Activated CD4-positive, alpha-beta memory T cell treated with anti-CD3 and anti-CD28 coated beads for 36 hours (primary cell): Measurements from ENCODE around the gene PLEKHM3. TPM values are rescaled to one million over a fixed set of nuclear protein-coding genes. Genes with fewer than 3 reads are reported as not detected.
"Not testable (repeated sequence)": the region's sequence is repeated elsewhere in the genome, so short reads cannot be mapped to it uniquely, and the experiment has no call there.

Experiments
- CTCF ChIA-PET: fragments of 350-600 bp; sonication (Branson Sonifier 250); formaldehyde crosslinking; loops from one replicate; lab custom pipeline; 2021; ENCODE audit warnings: antibody characterized with exemption, inconsistent platforms; lab: Charles Lee
- POLR2A ChIA-PET: fragments of 350-600 bp; sonication (Branson Sonifier 250); formaldehyde crosslinking; loops from one replicate; lab custom pipeline; 2021; ENCODE audit warnings: antibody characterized with exemption; lab: Charles Lee
- DNase-seq: peaks from one replicate; pipeline ENCODE4 v3.0.0-alpha.2; 2020
- H3K27ac Mint-ChIP-seq: one replicate; pipeline ENCODE4 v1.8.0; 2021; ENCODE audit warnings: mixed read lengths
- H3K27me3 Mint-ChIP-seq: one replicate; pipeline ENCODE4 v1.8.0; 2021; ENCODE audit warnings: mixed read lengths
- H3K36me3 Mint-ChIP-seq: one replicate; pipeline ENCODE4 v1.8.0; 2021; ENCODE audit warnings: mixed read lengths
- H3K4me1 Mint-ChIP-seq: one replicate; pipeline ENCODE4 v1.8.0; 2021; ENCODE audit warnings: low read depth, mixed read lengths
- H3K4me3 Mint-ChIP-seq: one replicate; pipeline ENCODE4 v1.8.0; 2021; ENCODE audit warnings: mild to moderate bottlenecking, mixed read lengths
- H3K9me3 Mint-ChIP-seq: one replicate; pipeline ENCODE4 v1.8.0; 2021; ENCODE audit warnings: mixed read lengths
- intact Hi-C: fragments of 100-400 bp; cut with micrococcal nuclease; formaldehyde crosslinking; loops from one replicate; pipeline ENCODE4 v1.15.1; 2023
- total RNA-seq, 2 experiments: library from RNA; stranded (reverse); gene quantifications; one replicate each; pipeline ENCODE4 v1.2.3, GENCODE V29; 2021

PLEKHM3 gene
- total RNA-seq, 2 experiments from 2014 or later, result 4.5 to 5.5 TPM

DNA sequence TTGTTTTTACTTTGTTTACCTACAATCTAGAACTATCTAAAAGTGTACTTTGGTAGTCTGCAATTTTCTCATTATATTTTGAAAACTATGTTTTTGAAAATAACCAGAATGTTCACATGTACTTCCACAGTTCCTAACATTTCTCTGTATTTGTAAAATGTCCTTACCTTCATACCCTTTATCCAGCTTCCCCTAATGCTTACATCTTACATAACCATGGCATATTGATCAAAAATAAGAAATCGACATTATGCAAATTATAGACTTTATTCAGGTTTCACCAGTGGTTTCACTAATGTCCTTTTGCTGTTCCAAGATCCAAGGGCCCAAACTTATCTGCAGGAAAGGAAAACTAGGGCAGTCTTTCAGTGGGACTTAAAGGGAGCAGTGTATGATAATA lies 114.1 kb downstream of the PLEKHM3 start:
- H3K27ac Mint-ChIP-seq, result no peak overlapping the region

DNA sequence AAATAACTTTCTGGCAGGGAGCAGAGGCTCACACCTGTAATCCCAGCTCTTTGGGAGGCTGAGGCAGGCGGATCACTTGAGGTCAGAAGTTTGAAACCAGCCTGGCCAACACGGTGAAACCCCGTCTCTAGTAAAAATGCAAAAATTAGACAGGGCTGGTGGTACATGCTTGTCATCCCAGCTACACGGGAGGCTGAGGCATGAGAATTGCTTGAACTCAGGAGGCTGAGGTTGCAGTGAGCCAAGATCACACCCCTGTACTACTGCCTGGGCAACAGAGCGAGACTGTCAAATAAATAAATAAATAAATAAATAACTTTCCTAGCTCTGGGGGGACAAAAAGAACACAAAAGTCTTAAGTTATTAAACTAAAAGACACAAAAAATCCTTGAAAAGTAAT lies 118.8 kb downstream of the PLEKHM3 start:
- DNase-seq, intact Hi-C loops, POLR2A ChIA-PET, H3K9me3 Mint-ChIP-seq, H3K36me3 Mint-ChIP-seq, H3K27ac Mint-ChIP-seq, CTCF ChIA-PET, H3K27me3 Mint-ChIP-seq, H3K4me1 Mint-ChIP-seq, H3K4me3 Mint-ChIP-seq: not testable (repeated sequence)

More for the DNA sequence above, 114.1 kb downstream of the PLEKHM3 start:
- H3K36me3 Mint-ChIP-seq, result peaks cover 7% of the 10 kb centered on the region
- DNase-seq, result no peak
- no peak overlapping the region for H3K4me3 Mint-ChIP-seq
- CTCF ChIA-PET, result no interaction called here
- H3K27me3 Mint-ChIP-seq, result no peaks in the 10 kb centered on the region
- POLR2A ChIA-PET, result no interaction called here
- intact Hi-C loops, result no loop called here
- H3K4me1 Mint-ChIP-seq, result no peaks in the 10 kb centered on the region
- H3K9me3 Mint-ChIP-seq, result no peaks in the 10 kb centered on the region

DNA sequence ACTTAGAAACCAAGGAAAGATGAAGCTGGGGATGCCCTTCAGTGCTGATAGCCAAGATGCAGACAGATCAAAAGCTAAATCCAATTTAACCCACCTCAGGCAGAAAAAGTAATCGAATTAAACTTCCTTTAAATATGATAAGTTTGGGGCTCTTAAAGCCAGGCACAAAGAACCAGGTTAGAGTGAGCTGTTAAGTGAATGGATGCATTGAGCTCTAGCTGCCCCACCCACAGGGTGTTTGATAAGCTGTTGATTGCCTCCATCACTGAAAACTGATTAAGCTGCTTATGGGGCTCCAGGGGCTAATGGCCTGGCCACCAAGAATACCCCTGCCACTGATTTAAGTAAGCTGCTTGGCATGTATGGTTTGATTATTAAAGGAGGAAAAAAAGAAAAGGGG lies 119.8 kb downstream of the PLEKHM3 start:
- peaks cover 4% of the 10 kb centered on the region for H3K36me3 Mint-ChIP-seq
- H3K4me3 Mint-ChIP-seq, result no peak overlapping the region
- H3K9me3 Mint-ChIP-seq, result no peaks in the 10 kb centered on the region
- ChIA-PET CTCF (no interaction called here), POLR2A (no interaction called here)
- intact Hi-C loops, result no loop called here
- H3K4me1 Mint-ChIP-seq, result no peaks in the 10 kb centered on the region
- DNase-seq, result no peak
- no peaks in the 10 kb centered on the region for H3K27me3 Mint-ChIP-seq
- H3K27ac Mint-ChIP-seq, result no peak overlapping the region

DNA sequence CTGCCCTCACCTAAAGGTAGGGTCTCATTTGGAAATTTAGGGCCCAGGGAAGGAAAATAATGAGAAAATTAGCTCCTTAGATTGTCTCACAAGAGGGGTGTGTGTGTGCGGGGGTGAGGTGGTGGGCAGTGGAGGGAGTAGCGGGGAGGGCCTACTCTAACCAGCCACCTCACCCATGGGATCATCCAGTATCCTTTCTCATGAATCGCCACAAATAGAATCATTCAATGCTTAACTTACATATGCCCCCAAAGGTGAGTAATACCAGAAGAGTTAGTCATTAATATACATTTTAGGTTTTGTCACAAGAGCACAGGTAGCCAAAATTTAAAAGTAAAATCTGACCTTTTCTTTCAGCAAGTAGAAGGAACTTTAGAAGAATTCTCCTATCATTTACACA lies 122.1 kb downstream of the PLEKHM3 start:
- Mint-ChIP-seq H3K9me3 (no peaks in the 10 kb centered on the region), H3K4me3 (no peak overlapping the region), H3K27me3 (no peaks in the 10 kb centered on the region), H3K4me1 (no peaks in the 10 kb centered on the region), H3K36me3 (peaks cover 11% of the 10 kb centered on the region), H3K27ac (no peak overlapping the region)
- intact Hi-C loops, result no loop called here
- CTCF ChIA-PET, result no interaction called here
- POLR2A ChIA-PET, result no interaction called here
- no peak for DNase-seq

DNA sequence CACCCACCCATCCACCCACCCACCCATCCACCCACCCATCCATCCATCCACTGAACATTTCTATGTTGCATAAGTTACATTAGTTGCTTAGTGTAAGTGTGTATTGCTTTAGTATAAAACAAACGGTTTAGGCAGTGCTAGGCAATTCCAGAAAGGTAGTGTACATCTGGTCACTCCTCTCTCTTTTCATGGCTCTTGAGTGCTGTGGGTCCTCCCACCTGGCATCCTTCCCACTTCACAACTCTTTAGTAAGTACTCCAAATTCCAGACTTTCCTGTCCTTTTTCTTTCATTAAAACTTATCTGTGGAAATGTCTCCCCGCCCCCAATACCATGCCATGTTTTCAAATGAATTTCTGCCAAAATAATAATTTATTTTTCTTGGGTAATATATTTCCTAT lies 122.5 kb downstream of the PLEKHM3 start:
- Mint-ChIP-seq H3K4me1 (no peaks in the 10 kb centered on the region), H3K27ac (no peak overlapping the region), H3K27me3 (no peaks in the 10 kb centered on the region), H3K36me3 (peaks cover 11% of the 10 kb centered on the region), H3K9me3 (no peaks in the 10 kb centered on the region), H3K4me3 (no peak overlapping the region)
- intact Hi-C loops, result no loop called here
- no peak for DNase-seq
- ChIA-PET POLR2A (no interaction called here), CTCF (no interaction called here)

DNA sequence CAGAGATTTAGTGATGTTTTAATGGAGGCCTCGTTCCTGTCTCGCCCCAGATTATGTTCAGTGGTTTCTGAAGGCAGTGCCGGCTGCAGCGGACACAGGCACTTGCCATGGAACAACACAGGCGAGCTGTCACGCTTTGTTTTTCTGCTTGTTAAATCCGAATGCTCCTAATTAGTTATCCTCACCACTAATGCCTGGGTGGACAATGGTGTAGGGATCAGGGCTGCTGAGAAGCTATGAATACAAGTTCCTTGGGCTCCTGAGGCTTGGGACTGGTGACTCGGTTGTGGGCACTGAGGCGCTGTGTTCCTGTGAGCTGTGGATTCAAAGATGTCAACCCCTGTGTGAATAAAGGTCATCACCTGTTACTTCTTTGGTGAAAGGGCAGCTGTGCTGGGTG lies 123.5 kb downstream of the PLEKHM3 start:
- ChIA-PET POLR2A (no interaction called here), CTCF (no interaction called here)
- intact Hi-C loops, result no loop called here
- H3K36me3 Mint-ChIP-seq, result peaks cover 10% of the 10 kb centered on the region
- no peaks in the 10 kb centered on the region for H3K4me1 Mint-ChIP-seq
- no peaks in the 10 kb centered on the region for H3K9me3 Mint-ChIP-seq
- H3K4me3 Mint-ChIP-seq, result no peak overlapping the region
- H3K27me3 Mint-ChIP-seq, result no peaks in the 10 kb centered on the region
- no peak for DNase-seq
- no peak overlapping the region for H3K27ac Mint-ChIP-seq

DNA sequence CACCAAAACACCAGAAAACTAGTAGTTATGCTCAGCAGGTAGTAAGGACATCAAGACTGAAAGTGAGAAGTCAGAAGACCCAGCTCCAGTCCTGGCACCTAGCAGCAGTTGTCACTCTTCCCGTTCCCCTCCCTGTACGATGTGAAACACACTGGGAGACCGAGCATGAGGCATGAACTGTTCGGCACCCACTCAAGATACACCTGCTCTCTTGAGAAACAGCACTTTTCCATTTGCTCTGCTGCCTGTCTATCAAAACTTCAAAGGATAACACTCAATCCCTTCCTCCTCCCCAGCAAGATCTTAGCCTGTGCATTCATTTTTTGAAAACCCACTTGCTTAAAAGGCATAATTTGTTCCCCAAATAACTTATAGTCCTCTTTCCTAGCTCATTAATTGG lies 123.9 kb downstream of the PLEKHM3 start:
- POLR2A ChIA-PET, result no interaction called here
- peaks cover 10% of the 10 kb centered on the region for H3K36me3 Mint-ChIP-seq
- H3K4me1 Mint-ChIP-seq, result no peaks in the 10 kb centered on the region
- no peaks in the 10 kb centered on the region for H3K27me3 Mint-ChIP-seq
- DNase-seq, result no peak
- intact Hi-C loops, result no loop called here
- H3K9me3 Mint-ChIP-seq, result no peaks in the 10 kb centered on the region
- CTCF ChIA-PET, result interaction anchor here (0.6 kb wide), 1 partner anchor 55 kb away, joined by 3 read pairs; no protein-coding TSS in a partner anchor
- H3K27ac Mint-ChIP-seq, result no peak overlapping the region
- H3K4me3 Mint-ChIP-seq, result no peak overlapping the region

DNA sequence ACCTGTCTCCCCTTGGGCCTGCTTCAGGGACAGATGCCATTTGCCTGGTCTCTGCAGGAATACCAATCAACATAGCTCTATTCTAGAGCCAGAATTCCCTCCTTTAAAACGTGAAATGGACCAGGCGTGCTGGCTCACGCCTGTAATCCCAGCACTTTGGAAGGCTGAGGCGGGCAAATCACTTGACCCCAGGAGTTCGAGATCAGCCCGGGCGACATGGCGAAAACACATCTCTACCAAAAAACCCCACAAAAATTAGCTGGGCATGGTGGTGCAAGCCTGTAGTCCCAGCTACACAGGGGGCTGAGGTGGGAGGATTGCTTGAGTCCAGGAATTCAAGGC lies 127.0 kb downstream of the PLEKHM3 start:
- H3K36me3 Mint-ChIP-seq, result peaks cover 10% of the 10 kb centered on the region
- H3K9me3 Mint-ChIP-seq, result no peaks in the 10 kb centered on the region
- CTCF ChIA-PET, result no interaction called here
- intact Hi-C loops, result no loop called here
- H3K27me3 Mint-ChIP-seq, result no peaks in the 10 kb centered on the region
- no peak overlapping the region for H3K27ac Mint-ChIP-seq
- no peaks in the 10 kb centered on the region for H3K4me1 Mint-ChIP-seq
- no peak for DNase-seq
- POLR2A ChIA-PET, result no interaction called here
- no peak overlapping the region for H3K4me3 Mint-ChIP-seq

DNA sequence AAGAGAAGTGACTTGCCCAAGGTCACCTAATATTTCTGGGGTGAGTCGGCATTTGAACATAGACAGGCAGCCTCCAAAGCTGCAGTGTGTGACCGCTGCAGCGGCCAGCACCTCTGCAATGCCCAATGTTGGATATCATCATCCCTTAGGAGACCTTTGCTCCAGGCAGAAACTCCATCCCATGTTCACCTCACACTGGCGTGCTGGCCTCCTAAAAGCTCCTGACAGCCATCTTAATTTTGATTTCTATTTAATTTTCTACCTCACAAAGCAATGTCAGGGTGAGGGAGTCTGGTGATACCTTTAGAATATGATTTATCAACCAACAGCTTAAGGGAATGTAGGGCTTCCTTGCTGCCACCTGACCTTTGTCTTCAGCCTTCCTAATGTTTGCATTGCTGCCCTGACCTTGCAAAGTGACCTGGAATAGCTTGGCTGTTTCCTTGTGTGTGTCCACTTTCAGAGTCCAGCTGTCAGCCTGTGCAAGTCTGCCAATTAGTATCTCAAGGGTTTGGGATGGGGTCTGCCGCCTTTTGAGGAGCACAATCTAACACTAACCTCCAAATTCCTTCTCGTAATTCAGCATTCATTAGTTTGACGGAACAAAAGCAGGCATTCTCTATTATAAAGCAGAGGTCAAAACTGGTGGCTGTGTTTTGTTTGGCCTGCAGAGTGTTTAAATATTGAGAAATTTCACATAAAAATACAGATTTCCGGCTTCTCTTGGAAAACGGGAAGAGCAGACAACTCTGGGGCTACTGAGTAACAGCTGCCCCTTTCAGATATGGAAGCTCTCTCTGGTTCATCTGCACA lies 127.6 kb downstream of the PLEKHM3 start:
- H3K4me1 Mint-ChIP-seq, result no peaks in the 10 kb centered on the region
- no peaks in the 10 kb centered on the region for H3K9me3 Mint-ChIP-seq
- no peak for DNase-seq
- H3K27me3 Mint-ChIP-seq, result no peaks in the 10 kb centered on the region
- H3K36me3 Mint-ChIP-seq, result peaks cover 10% of the 10 kb centered on the region
- H3K27ac Mint-ChIP-seq, result no peak overlapping the region
- CTCF ChIA-PET, result interaction anchor here (1.6 kb wide), 1 partner anchor 75 kb away, joined by 3 read pairs; no protein-coding TSS in a partner anchor
- no peak overlapping the region for H3K4me3 Mint-ChIP-seq
- POLR2A ChIA-PET, result no interaction called here
- intact Hi-C loops, result no loop called here

DNA sequence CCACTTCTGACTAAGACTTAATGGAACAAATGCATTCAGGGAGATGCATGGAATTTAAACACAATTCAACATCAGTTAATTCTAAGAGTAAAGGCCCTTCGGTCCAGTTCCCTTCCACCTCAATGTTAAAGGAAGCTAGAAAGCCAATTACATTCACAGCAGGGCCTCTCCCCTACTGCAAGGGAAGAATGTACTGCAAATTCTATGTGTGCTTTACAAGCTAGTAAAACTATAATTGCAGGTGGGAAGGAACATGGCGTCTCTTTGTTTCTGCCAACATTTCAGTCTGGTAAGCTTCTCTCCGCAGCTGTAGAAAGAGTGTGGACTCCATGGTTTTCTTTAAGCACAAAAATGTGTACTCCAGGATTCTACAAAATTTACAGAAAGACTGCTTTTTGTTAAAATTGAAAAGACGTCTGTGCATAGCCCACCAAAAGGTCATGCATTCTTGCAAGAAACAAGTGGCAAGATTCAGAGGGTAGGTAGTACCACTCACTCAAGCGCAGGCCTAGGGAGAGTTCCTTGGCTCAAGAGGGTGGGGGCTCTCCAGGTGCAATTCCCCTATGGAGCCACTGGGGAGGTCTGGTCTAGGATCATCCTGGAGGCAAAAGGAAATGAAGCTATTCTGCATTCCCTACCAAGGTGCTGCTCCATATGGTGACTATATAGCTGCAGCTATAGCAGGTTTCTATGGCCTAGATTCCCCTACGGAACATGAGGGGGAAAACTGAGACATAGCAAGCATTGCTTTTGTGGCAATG lies 128.6 kb downstream of the PLEKHM3 start:
- Mint-ChIP-seq H3K9me3 (no peaks in the 10 kb centered on the region), H3K4me1 (no peaks in the 10 kb centered on the region), H3K27me3 (no peaks in the 10 kb centered on the region), H3K27ac (no peak overlapping the region), H3K36me3 (peaks cover 10% of the 10 kb centered on the region), H3K4me3 (no peak overlapping the region)
- intact Hi-C loops, result no loop called here
- ChIA-PET CTCF (interaction anchor here (1.6 kb wide), 1 partner anchor 76 kb away, joined by 3 read pairs; no protein-coding TSS in a partner anchor), POLR2A (no interaction called here)
- DNase-seq, result no peak

DNA sequence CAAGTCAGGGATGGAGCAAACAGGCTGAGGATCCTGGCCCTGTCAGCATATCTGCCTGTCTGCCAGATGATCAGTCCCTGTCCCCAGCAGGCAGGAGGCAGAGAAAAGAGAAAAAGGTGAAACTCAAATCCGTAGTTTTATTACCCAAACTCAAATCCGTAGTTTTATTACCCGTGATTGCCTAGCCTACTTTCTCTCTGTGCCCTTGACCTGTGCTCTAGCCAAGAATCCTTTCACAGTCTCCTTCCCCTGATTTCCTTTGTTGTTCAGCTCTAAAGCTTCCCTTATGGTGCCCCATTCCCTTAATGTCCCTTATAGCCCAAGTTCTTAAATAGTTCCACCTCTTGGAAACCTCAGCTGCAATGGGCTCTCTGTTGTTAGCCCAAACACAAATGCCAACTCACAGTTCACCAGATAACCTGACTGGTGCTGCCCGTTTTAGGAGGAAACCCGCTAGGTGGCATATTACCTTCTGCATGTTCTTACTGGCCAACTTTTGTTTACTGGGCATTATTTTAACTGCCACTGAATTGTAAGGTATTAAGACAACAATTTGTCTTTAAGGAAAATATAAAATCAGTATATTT lies 130.0 kb downstream of the PLEKHM3 start:
- no peaks in the 10 kb centered on the region for H3K27me3 Mint-ChIP-seq
- POLR2A ChIA-PET, result no interaction called here
- H3K9me3 Mint-ChIP-seq, result no peaks in the 10 kb centered on the region
- DNase-seq, result no peak
- H3K4me3 Mint-ChIP-seq, result no peak overlapping the region
- no peaks in the 10 kb centered on the region for H3K4me1 Mint-ChIP-seq
- no peak overlapping the region for H3K27ac Mint-ChIP-seq
- CTCF ChIA-PET, result interaction anchor here (1.3 kb wide), 1 partner anchor 145 kb away, joined by 3 read pairs; no protein-coding TSS in a partner anchor
- H3K36me3 Mint-ChIP-seq, result peaks cover 8% of the 10 kb centered on the region
- intact Hi-C loops, result no loop called here

DNA sequence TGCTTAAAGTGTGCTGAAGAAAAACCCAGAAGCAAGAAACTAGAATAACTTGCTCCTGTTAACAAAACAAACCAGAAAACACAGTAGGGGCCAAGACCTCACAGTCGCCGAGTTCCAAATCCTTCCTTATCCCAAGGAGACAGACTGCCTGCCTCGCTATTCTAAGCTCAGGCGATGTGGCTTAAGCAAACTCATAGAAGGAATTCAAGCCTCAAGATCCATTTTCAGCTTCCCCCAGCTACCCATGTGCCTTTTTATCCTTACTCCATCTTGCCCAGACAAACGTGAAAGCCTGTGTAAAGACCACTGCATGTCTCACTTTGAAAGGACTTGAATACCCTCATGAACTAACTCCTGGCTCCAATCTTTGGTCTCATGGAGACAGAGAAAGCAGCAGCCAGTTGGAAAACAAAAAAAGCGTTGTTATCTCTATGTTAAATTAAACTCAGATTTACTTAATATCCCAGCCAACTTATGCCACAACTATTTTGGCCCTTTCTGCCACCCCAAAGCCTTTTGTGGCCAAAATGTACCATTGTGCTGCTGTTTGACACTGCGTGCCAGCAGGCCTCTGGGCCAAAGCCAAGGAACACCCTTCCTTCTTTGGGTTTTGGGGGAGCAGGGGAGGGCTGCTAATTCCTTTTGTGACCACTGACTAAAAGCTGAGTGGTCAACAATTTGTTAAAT lies 132.5 kb downstream of the PLEKHM3 start:
- intact Hi-C loops, result no loop called here
- Mint-ChIP-seq H3K4me1 (no peaks in the 10 kb centered on the region), H3K27me3 (no peaks in the 10 kb centered on the region), H3K36me3 (no peaks in the 10 kb centered on the region), H3K4me3 (no peak overlapping the region), H3K9me3 (no peaks in the 10 kb centered on the region), H3K27ac (no peak overlapping the region)
- ChIA-PET CTCF (no interaction called here), POLR2A (no interaction called here)
- DNase-seq, result no peak
